A204.1 (cell line): ENCODE measurements around the gene GLT6D1.

Experiments used
- FAIRE-seq: peaks from 2 replicates; lab custom pipeline; 2012; peaks lifted over from hg19 to GRCh38; lab: Jason Lieb, UNC

Gene GLT6D1

GRCh38 chr9:135584371-135584770, 55.0 kb downstream of the GLT6D1 start:
- no peak for FAIRE-seq

- no peak for FAIRE-seq
Measured at GRCh38 chr9:135583688-135584011, 55.7 kb downstream of the GLT6D1 start.

GRCh38 chr9:135582966-135583687, 56.2 kb downstream of the GLT6D1 start:
- no peak for FAIRE-seq

- FAIRE-seq: no peak
Measured at GRCh38 chr9:135582541-135582940, 56.8 kb downstream of the GLT6D1 start.

- no peak for FAIRE-seq
Measured at GRCh38 chr9:135581636-135582426, 57.5 kb downstream of the GLT6D1 start.

GRCh38 chr9:135580664-135581380, 58.5 kb downstream of the GLT6D1 start:
- no peak for FAIRE-seq

GRCh38 chr9:135579889-135580660, 59.3 kb downstream of the GLT6D1 start:
- no peak for FAIRE-seq

- FAIRE-seq: no peak
Measured at GRCh38 chr9:135579356-135579755, 60.0 kb downstream of the GLT6D1 start.

- FAIRE-seq: no peak
Measured at GRCh38 chr9:135577256-135577655, 62.1 kb downstream of the GLT6D1 start.

- FAIRE-seq: no peak
Measured at GRCh38 chr9:135575995-135576631, 63.2 kb downstream of the GLT6D1 start.

- no peak for FAIRE-seq
Measured at GRCh38 chr9:135574943-135575342, 64.4 kb downstream of the GLT6D1 start.

- no peak for FAIRE-seq
Measured at GRCh38 chr9:135574331-135574730, 65.0 kb downstream of the GLT6D1 start.
